Activated T-helper 1 cell treated with anti-CD3 and anti-CD28 coated beads, Interleukin-2, amount 50 U/mL, for 16 hours (primary cell): ENCODE measurements around the gene ABHD12B.
"Not testable (repeated sequence)": the region's sequence is repeated elsewhere in the genome, so short reads cannot be mapped to it uniquely, and the experiment has no call there.

Source experiments
- DNase-seq, 2 donors: peaks; one replicate each; pipeline ENCODE4 v3.0.0-alpha.2; 2020; ENCODE audit warnings: low read depth in 1 of 2, low spot score in 1 of 2

ABHD12B gene

DNA sequence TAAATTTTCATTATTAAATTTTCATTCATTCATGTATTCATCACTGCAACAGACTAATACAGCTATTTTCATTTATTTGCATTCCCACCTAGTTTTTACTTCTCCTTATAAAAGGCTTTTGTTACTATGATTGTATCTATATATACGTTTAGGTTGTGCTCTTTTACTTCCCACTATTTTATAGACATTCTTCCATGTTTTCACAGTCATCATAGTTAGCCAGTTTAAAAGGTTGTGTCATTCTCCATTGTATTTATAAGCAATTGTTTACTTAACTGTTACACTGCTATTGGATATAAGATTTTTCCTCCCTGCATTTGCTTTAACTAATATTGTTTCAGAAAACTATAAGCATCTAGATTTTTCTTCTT, 12.0 kb downstream of the ABHD12B start:
- DNase-seq: no peak

DNA sequence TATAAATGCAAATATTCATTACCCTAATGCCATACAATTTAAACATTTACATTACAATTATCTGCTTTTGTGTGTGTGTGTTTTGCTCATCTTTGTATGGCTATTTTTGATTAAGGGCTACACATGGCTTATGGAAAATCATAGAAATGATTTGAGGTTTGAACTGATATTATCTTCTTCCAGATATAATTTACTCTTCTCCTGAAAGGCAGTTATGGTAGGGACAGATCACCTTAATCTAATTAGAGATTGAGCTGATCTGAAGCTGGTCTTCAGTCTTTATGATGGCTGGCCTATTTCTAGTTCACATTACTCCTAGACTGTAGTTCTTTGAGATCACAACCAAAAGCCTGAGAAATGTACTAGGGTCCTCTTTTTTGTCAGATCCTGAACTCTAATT, 15.6 kb downstream of the ABHD12B start:
- DNase-seq: no peak

DNA sequence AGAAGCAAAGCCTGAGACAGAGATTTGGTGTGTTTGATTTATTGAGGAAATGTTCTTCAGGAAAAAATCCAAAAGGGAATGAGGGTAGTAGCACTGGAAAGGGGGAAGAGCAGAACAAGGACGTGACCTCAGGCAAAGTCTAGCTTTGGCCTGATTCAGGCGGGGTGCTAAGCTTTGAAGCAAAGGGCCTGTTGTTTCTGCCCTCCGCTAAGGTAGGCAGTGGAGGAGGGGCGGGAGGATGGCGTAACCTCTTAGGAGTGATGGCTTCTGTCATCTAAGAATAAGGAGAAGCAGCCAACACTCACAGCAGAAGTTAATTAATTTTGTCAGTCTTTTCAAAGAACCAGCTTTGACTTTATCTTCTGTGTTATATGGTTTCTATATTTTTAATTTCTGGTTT, 20.4 kb downstream of the ABHD12B start:
- DNase-seq: no peak

DNA sequence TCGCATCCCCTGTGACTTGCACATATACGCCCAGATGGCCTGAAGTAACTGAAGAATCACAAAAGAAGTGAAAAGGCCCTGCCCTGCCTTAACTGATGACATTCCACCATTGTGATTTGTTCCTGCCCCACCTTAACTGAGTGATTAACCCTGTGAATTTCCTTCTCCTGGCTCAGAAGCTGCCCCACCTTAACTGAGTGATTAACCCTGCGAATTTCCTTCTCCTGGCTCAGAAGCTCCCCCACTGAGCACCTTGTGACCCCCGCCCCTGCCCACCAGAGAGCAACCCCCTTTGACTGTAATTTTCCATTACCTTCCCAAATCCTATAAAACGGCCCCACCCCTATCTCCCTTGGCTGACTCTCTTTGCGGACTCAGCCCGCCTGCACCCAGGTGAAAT, 24.6 kb downstream of the ABHD12B start:
- DNase-seq: not testable (repeated sequence)

DNA sequence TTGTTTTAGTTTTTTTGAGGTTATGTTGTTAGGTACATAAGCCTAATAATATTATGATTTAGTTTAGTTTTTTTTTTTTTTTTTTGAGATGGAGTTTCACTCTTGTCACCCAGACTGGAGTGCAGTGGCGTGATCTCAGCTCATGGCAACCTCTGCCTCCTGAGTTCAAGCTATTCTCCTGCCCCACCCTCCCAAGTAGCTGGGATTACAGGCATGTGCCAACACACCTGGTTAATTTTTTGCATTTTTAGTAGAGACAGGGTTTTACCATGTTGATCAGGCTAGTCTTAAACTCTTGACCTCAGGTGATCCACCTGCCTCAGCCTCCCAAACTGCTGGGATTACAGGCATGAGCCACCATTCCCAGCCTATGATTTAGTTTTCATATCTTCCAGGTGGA, 25.2 kb downstream of the ABHD12B start:
- DNase-seq: not testable (repeated sequence)

DNA sequence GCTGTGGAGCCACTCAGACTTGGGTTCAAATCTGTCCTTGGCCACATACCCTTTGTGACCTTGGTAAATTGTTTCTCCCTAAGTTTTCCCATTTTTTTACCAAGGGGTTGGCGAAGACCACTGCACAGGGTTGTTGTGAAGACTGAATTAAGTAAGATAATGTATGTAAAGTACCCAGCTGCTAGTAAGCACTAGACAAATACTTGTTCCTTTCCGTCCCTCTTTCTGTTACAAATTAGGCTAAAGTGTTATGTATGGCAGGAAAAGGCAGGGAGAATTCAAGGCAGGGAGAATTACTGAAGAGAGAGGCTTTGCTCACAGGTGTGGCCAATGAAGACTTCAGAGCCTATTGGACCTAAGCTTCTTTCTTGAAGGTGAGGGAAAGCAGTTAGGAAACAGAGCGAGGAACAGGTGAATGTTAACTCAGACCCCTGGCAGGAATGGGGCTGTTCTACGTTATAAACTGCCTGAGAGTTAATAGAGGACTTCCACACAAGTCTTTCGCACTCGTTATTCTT, 25.9 kb downstream of the ABHD12B start:
- no peak for DNase-seq

DNA sequence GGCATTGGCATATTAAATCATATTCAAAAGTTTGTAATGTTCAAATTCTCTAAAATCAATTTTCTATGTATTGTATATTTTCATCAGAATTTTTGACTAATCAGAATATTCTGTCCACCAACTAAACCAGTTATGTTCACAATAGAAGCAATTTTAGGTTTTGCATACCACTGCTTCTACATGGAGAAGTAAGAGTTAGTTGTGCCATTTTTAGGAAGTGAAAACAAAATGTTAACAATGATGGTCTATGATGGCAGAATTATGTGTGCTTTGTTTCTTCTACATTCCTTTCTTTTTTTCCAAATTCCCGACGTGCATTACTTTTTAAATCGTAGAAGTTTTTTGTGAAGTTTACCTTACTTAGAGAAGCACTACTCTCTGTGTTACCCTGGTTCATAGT, 29.5 kb downstream of the ABHD12B start:
- DNase-seq: no peak

DNA sequence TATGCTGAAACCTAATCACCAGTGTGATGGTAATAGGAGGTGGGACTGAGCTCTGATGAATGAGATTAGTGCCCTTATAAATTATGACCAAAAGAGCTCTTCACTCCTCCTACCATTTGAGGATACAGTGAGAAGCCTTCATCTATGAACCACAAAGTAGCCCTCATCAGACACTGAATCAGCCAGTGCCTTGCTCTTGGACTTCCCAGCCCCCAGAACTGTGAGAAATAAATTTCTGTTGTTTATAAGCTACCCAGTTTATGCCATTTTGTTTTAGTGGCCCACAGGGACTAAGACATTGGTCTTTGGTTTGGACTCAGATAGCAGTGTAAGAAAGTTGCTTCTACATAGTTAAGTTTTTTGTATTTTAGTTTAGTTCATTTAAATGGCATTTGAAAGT, 32.9 kb downstream of the ABHD12B start:
- DNase-seq: no peak

DNA sequence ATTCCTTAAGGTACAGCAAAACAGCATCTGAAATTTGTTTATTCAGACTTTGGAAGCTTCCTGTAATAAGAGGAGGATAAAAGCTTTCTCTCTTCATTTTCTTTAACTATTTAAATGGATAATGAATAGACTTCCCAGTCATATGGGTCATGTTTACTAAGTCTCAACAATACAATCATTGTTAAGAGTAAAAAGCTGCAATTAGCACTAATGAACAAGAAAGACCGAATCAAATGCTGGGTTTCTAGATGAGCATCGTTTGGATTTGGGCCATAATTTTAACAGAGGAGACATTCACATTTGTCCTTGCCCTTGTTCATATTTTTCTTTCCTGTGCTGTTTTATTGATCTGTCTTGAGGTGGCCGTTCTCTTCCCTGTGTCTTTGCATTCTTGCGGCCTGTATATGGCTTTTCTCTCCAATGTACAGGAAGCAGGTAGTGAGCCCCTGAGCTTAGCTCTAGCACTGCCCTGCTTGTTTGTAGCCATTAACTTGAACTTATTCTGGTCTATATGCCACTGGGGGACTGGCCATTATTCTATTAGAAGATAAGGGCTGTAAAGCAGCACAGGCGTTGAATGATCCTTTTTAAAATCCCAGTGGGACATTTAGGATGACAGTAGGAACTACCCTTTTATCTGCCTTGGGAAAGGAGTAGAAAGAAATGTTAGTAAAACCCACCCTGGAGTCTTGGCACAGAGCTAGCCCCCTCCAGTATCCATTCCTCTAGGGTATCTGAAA, 34.6 kb downstream of the ABHD12B start:
- DNase-seq: no peak

DNA sequence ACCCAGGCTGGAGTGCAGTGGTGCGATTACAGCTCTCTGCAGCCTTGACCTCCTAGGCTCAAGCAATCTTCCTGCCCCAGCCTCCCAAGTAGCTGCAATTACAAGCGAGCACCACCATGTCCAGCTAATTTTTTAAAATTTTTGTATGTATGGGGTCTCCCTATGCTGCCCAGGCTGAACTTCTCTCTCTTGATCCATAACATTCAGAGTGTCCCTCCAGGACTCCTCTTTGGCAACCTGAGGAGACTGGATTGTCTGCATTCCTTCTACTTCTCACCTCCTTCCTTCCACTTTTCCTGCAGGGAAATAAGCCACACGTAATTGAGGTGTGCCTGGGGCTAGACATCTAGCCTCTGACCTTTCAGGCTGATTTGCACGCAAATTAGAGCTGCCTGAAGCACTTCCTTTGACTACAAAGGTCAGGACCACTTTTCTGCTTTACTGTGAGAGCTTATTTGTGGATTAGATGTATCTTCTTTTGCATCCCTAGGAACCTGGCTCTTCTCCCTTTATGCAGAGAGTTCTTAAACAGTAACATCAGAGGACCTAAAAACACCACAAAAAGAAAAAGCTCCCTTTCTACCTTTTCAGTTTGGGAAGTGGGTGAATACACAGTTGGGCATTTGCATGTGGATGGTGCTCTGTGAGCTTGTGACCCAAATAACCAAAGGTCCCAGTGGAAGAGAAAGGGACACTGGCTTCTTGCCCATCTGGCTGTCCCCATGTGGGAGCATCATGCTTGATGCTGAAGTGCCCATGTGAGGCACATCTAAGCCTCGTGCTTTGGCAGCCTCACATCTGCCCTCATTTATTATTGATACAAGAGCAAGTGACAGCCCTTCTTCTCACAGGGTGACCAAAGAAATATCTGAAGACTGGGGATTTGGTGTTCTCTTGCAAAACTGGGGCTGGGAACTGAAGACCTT, 38.9 kb downstream of the ABHD12B start:
- no peak for DNase-seq

DNA sequence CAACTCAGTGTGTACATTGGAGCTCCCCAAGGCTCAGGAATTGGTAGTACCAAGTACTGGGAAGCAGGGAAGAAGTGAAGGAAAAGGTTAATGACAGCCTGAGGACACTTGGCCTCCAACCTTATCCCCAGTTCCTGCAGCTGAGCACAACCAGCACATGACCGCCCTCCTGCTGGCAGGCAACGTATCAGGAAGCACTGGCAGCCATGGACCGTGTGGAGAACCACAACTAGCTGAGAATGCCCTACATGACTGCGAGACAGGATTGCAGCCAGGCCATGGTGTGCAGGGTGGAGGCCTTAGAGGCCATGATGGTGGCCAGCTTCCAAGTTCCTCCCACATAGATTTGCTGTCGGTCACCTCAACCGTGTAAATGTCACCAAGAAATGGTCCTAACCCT, 45.6 kb downstream of the ABHD12B start:
- no peak for DNase-seq

DNA sequence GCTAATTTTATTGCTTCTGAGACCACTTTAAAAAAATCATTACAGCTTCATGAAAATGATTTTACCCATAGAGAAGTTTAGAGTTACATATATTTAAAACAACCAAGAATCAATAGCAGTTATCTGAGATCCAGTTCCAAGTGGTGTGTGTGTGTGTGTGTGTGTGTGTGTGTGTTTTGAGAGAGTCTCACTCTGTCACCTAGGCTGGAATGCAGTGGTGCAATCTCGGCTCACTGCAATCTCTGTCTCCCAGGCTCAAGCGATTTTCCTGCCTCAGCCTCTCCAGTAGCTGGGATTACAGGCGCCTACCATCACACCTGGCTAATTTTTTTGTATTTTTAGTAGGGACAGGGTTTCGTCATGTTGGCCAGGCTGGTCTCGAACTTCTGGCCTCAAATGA, 47.7 kb downstream of the ABHD12B start:
- not testable (repeated sequence) for DNase-seq

DNA sequence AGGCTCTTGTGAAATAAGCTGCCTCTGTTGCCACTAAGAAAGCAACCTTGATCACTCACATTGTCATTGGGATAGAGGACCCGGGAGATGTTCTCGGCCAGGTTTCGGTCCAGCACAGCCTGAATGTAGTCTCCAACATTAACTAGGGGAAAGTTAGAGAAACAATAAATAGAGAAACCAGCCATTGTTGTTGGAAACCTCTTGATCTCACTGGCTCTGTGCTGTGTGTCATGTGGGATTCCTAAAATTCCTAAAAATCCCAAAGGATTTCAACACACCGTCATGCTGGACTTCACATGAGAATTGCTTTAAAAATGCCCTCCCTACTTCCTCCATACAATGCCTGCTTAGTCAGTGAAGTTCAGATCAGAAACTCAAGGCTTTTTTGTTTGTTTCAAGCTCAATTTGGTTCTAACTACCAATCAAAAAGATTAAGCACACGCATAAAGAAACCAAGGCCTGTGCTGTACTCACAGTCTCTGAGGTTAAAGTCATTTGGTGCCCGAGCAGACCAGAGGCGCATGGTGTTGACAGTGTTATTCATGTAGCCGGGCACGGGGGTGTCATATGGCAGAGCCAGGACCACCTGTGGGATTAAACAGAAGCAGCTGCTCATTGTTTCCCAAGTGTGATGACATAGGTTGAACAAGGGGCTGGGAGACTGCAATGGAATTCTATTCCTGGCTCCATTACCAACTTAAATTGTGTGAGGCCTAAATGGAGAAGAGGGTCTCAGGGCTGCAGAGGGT, 48.8 kb downstream of the ABHD12B start:
- DNase-seq: no peak

DNA sequence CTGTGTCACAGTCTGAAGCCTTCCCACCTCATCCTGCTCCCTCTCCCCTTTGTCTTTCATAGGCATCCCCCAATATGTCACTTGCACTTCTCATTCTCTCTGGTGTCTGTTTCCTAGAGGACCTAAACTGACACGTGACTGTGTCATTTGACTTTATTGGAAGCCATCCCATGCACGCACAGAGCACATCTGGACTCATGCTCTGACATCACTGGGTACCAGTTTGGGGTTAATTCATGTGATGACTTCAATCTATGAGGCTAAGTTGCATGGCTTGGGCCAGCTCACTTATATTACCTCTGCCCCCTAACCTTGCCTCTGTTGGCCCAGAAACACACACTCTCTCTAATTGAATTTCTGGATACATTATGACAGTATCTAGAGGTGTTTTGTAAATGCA, 51.0 kb downstream of the ABHD12B start:
- no peak for DNase-seq

DNA sequence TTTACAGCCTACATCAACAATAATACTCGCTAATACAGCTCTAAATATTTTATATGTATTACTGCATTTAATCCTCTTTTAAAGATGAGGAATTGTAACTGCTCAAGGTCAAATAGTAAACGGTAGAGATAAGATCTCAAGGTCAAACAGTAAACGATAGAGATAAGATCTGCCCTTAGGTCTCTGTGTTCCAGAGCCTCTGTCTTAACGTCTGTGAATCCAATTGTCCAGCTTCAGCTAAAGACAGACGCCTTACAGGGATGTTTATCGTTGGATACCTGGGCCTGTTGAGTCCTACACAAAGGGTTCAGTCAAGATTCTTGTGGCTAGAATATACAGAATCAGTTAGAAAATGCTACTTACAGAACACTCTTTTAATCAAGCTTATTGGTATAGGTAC, 52.4 kb downstream of the ABHD12B start:
- DNase-seq: no peak

DNA sequence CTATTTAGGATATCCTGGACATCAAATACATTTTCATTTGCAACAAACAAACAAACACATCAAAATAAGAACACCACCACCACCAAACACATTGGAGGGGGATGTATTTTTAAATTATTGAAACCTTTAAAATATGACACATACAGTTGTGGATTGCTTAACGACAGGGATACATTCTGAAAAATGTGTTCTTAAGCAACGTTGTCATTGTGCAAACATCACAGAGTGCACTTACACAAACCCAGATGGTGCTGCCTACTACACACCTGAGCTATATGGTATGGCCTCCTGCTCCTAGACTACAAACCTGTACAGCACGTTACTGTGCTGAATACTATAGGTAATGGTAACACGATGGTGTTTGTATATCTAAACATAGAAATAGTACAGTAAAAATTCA, 53.0 kb downstream of the ABHD12B start:
- no peak for DNase-seq

DNA sequence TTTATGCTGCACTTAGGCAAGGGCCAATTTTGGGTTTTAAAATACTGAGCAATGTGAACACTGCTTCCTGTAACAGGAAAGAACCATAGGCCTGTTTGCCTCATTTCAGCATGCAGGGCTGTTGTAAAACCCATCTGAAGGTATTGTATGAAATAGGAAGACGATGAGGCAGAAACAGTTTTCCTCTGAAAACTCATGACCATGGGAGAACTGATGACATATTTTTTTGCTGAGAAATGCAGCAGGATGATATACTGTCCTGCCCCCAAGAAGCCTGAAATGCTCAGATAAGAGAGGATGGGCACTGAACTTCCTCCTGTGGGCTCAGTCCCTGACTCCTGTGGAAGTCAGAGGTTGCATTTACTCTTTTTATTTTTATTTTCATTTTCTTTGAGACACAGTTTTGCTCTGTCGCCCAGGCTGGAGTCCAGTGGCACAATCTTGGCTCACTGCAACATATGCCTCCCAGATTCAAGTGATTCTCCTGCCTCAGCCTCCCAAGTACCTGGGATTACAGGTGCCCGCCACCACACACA, 55.1 kb downstream of the ABHD12B start:
- no peak for DNase-seq

DNA sequence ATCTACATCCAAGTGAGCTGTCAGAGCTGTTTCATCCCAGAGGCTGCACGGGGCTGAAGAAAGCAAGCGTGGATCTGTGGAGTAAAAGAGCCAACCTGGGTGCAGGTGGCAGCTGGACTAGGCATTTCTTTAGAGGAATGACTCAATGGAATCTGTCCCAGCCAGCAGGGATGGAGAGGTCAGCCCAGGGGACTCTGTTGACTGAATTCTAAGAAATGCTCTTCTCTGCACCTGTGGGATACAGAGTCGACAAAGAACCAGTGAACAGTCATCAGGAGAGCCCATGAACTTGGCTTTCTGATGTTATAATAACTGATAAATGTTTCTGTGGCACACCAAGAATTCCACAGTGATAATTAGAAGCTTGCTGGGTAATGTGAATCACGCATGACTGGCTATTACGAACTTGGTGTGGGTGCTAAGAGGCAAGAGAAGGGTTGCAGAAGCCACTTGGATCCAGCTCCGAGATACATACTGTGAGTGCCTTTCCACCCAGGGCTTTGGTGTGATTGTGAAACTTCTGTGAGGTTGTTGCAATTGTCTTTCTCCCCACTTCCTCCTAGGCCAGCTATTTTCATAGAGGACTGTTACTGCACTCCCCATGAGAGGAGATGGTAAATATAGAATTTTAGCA, 56.3 kb downstream of the ABHD12B start:
- DNase-seq: no peak

DNA sequence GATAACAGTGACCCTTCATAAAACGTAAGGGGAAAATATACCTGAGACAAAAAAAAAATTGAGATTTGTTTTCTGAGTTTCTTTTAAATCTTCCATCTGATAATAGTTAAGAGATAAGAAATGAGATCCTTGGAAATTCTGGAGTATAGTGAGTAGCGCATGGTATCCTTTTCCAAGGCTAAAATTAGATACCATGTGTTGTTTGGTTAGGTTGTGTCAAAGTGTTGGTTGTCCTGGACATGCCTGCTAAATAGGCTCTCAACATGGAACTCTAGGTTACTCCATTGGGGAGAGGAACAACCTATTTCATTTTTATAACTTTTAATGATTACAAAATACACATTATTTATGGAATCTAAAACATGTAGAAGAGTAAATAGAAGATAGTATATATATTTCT, 57.7 kb downstream of the ABHD12B start:
- DNase-seq: no peak

DNA sequence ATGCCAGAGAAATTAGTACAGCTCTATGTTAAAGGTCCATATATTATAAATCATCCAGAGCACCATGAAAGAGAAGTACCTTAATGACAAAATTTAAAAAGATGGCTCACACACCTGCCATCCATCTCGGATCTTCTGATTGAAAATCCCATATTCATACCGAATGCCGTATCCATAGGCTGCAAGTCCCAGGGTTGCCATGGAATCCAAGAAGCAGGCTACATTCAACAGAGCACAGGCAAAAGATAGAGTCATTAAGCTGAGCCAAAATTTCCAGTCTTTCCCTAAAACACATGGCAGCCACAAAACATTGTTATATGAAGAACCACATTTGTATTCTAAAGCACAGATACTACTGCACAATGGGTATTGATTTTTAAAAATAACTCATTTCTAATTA, 59.7 kb downstream of the ABHD12B start:
- DNase-seq: no peak

DNA sequence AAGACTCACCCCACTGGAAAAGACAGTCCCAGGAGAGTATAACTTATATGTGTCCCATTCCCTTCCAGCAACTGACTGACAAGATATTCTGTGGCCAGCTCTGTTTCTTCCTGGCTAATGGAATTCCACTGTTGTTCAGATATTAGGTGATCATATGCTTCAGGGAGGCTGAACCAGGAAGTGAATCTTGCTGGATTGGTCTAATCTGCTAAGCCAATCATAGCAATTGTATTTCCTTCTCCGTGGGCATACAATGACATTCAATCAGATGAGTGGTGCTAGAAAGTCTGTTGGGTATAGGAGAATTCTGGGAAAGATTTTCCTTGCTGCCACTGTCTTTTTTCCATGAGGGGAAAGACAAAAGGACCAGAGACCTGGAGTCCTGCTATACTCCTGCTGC, 60.3 kb downstream of the ABHD12B start:
- DNase-seq: no peak
